MM.1S (cell line): ENCODE measurements around the gene GOT2.
A peak's percentile ranks its signal among the peaks of the same experiment; 100 is the strongest.

Source experiments
- DNase-seq: peaks from one replicate; pipeline ENCODE4 v3.0.0-alpha.2; 2015
- H2AFZ ChIP-seq: fragments of 300-600 bp; sonication (generic); 2 replicates; pipeline ENCODE4 v1.6.0; 2016; ENCODE audit warnings: antibody characterized with exemption, low read length
- H3F3A ChIP-seq: fragments of 300-600 bp; sonication (generic); 2 replicates; pipeline ENCODE4 v1.6.1; 2016; ENCODE audit warnings: mild to moderate bottlenecking, antibody characterized with exemption, low read length, moderate library complexity, mixed read lengths; ENCODE audit not compliant: insufficient read depth
- H3K27ac ChIP-seq: fragments of 300-600 bp; sonication (generic); 2 replicates; pipeline ENCODE4 v1.5.1; 2016; ENCODE audit warnings: mild to moderate bottlenecking, low read length
- H3K27me3 ChIP-seq: fragments of 300-600 bp; sonication (generic); replicated peaks from 2 replicates; pipeline ENCODE4 v1.6.0; 2016; ENCODE audit warnings: low read length; ENCODE audit not compliant: insufficient read depth
- H3K36me3 ChIP-seq: fragments of 300-600 bp; sonication (generic); replicated peaks from 2 replicates; pipeline ENCODE4 v1.6.1; 2016; ENCODE audit warnings: mild to moderate bottlenecking, low read length, mixed read lengths; ENCODE audit not compliant: insufficient read depth
- H3K4me1 ChIP-seq: fragments of 300-600 bp; sonication (generic); 2 replicates; pipeline ENCODE4 v1.6.1; 2016; ENCODE audit warnings: low read length, mixed read lengths
- H3K4me2 ChIP-seq: fragments of 300-600 bp; sonication (generic); 2 replicates; pipeline ENCODE4 v1.6.0; 2016; ENCODE audit warnings: low read depth, low read length
- H3K4me3 ChIP-seq: fragments of 300-600 bp; sonication (generic); 2 replicates; pipeline ENCODE4 v1.5.1; 2016; ENCODE audit warnings: low read length, mixed read lengths
- H3K79me2 ChIP-seq: fragments of 300-600 bp; sonication (generic); 2 replicates; pipeline ENCODE4 v1.6.1; 2016; ENCODE audit warnings: mixed run types, low read length, mixed read lengths
- H3K9ac ChIP-seq: fragments of 300-600 bp; sonication (generic); 2 replicates; pipeline ENCODE4 v1.6.1; 2016; ENCODE audit warnings: low read length, mixed read lengths
- H3K9me2 ChIP-seq: fragments of 300-600 bp; sonication (generic); replicated peaks from 2 replicates; pipeline ENCODE4 v1.6.1; 2016; ENCODE audit warnings: mild to moderate bottlenecking, low read length, mixed read lengths; ENCODE audit not compliant: insufficient read depth
- H3K9me3 ChIP-seq: fragments of 300-600 bp; sonication (generic); replicated peaks from 2 replicates; pipeline ENCODE4 v1.6.1; 2016; ENCODE audit warnings: mild to moderate bottlenecking, low read length, mixed read lengths; ENCODE audit not compliant: insufficient read depth
- H4K20me1 ChIP-seq: fragments of 300-600 bp; sonication (generic); 2 replicates; pipeline ENCODE4 v1.6.1; 2016; ENCODE audit warnings: mild to moderate bottlenecking, low read length, moderate library complexity, mixed read lengths; ENCODE audit not compliant: insufficient read depth
- EZH2 ChIP-seq: fragments of 300-600 bp; sonication (generic); optimal IDR thresholded peaks from 2 replicates; pipeline ENCODE3; 2017; ENCODE audit warnings: low read depth, mild to moderate bottlenecking, antibody characterized with exemption, low read length, mixed read lengths
- EZH2phosphoT487 ChIP-seq: fragments of 300-600 bp; sonication (generic); IDR thresholded peaks from 2 replicates; pipeline ENCODE4 v1.6.1; 2018; ENCODE audit warnings: antibody characterized with exemption, low read length
- TF ChIP-seq, protein P1 (sequence below): fragments of 300-600 bp; sonication (generic); IDR thresholded peaks from 2 replicates; pipeline ENCODE4 v1.5.1; 2016; ENCODE audit warnings: antibody characterized with exemption, low read length, mixed read lengths

The GOT2 gene

DNA sequence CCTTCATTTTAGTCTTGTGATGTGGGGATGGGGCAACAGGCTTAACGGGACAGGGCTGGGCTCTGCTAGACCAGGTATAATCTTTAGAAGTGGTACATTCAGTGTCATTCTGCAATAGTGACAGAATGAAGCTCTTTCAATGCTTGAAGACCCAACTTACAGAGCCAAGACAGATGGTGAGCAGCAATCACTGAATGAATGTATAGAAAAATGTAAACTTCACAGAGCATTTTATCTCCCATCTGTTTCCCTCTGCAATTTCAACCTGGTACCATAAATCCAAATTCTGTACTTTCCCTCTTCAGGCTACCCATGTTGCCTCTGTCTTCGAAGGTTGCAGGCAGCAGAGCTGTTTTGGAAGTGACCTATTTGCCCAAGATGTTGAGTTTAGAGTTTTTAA, 33.5 kb upstream of the GOT2 start:
- H3K79me2 ChIP-seq: no peaks in the 10 kb centered on the region
- no peak overlapping the region for H3K9ac ChIP-seq
- no peaks in the 10 kb centered on the region for H3K9me2 ChIP-seq
- no peaks in the 10 kb centered on the region for H3K9me3 ChIP-seq
- H3K36me3 ChIP-seq: no peaks in the 10 kb centered on the region
- no peaks in the 10 kb centered on the region for H3K27me3 ChIP-seq
- no peaks in the 10 kb centered on the region for H3K4me1 ChIP-seq
- no peak overlapping the region for H3K4me3 ChIP-seq
- no peak overlapping the region for H3K27ac ChIP-seq
- H2AFZ ChIP-seq: no peak overlapping the region
- no peak for DNase-seq
- no peaks in the 10 kb centered on the region for H3F3A ChIP-seq
- TF ChIP-seq, protein P1, sequence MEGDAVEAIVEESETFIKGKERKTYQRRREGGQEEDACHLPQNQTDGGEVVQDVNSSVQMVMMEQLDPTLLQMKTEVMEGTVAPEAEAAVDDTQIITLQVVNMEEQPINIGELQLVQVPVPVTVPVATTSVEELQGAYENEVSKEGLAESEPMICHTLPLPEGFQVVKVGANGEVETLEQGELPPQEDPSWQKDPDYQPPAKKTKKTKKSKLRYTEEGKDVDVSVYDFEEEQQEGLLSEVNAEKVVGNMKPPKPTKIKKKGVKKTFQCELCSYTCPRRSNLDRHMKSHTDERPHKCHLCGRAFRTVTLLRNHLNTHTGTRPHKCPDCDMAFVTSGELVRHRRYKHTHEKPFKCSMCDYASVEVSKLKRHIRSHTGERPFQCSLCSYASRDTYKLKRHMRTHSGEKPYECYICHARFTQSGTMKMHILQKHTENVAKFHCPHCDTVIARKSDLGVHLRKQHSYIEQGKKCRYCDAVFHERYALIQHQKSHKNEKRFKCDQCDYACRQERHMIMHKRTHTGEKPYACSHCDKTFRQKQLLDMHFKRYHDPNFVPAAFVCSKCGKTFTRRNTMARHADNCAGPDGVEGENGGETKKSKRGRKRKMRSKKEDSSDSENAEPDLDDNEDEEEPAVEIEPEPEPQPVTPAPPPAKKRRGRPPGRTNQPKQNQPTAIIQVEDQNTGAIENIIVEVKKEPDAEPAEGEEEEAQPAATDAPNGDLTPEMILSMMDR: no peak
- TF ChIP-seq EZH2 (no peak), EZH2phosphoT487 (no peak)
- H4K20me1 ChIP-seq: no peaks in the 10 kb centered on the region
- no peak overlapping the region for H3K4me2 ChIP-seq

DNA sequence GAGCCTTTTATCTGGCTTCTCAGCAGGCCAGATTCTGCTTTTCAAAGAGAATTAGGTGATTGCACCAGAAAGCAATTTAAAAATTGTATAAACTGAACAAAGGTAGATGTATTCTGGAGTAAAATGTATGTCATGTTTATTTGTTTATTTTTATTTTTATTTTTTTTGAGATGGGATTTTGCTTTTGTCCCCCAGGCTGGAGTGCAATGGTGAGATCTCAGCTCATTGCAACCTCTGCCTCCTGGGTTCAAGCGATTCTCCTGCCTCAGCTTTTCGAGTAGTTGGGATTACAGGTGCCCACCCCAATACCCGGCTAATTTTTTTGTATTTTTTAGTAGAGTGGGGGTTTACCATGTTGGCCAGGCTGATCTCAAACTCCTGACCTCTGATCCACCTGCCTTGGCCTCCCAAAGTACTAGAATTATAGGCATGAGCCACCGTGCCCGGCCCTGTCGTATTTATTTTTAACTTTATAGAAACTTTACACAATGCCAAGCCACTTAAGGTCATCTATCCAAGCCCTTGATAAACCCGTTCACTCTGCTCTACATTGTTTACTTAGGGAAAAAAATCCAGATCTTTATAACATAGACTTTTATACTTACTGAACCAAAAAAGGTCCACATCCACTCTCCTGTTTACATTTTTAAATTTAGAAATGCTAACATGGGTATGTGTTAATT, 22.7 kb upstream of the GOT2 start:
- H3K4me2 ChIP-seq: no peak overlapping the region
- no peaks in the 10 kb centered on the region for H3F3A ChIP-seq
- H3K9ac ChIP-seq: no peak overlapping the region

DNA sequence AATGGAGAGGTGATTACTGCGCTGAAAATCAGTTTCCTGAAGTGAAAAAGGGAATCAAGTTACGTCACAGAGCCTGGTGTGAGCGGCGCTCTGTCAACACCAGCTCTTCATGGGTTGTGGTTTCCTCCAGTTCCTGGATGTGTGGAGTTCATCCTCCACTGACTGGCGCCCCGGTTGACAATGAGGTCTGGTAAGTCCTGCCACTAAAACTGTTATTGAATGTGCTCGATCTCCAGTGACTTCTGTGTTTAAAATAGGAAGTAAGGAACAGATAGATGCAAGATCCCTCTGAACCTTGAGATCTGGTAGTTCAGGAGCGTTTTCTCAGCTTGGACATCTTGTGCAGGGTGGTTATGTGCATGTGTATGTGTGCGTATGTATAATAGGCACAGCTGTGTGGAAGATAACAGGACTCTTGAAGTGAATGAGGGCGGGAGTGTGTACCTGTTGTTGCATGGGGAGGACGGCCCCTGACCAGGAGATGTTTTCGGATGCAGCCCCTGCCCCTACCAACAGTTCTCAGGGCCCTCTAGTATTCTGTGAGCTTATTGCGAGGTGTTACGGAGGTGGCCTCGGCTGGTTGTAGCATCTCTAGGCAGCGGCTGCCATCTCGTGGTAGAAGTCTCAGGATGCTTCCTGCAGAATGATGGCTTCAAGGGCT, 22.0 kb upstream of the GOT2 start:
- H3F3A ChIP-seq: no peaks in the 10 kb centered on the region
- H3K27ac ChIP-seq: no peak overlapping the region
- peak overlapping the region; percentile 31; the same call in 1 of the 2 replicates for H3K4me2 ChIP-seq
- H3K9me2 ChIP-seq: no peaks in the 10 kb centered on the region
- H3K27me3 ChIP-seq: no peaks in the 10 kb centered on the region
- H3K4me3 ChIP-seq: no peak overlapping the region; the same call in 1 of the 2 replicates
- H3K4me1 ChIP-seq: no peaks in the 10 kb centered on the region
- H3K9ac ChIP-seq: no peak overlapping the region
- no peaks in the 10 kb centered on the region for H3K9me3 ChIP-seq
- peak; percentile 65 for DNase-seq
- TF ChIP-seq, protein P1: peak; percentile 63
- no peak for TF ChIP-seq EZH2phosphoT487
- TF ChIP-seq EZH2: no peak
- no peaks in the 10 kb centered on the region for H3K79me2 ChIP-seq
- no peaks in the 10 kb centered on the region for H4K20me1 ChIP-seq
- peak overlapping the region; percentile 42; the same call in 1 of the 2 replicates for H2AFZ ChIP-seq
- no peaks in the 10 kb centered on the region for H3K36me3 ChIP-seq

More for the DNA sequence above, 22.7 kb upstream of the GOT2 start:
- H2AFZ ChIP-seq: no peak overlapping the region
- no peak for DNase-seq
- no peak overlapping the region for H3K4me3 ChIP-seq
- TF ChIP-seq EZH2 (no peak), EZH2phosphoT487 (no peak)
- TF ChIP-seq, protein P1: no peak
- no peaks in the 10 kb centered on the region for H3K4me1 ChIP-seq
- no peaks in the 10 kb centered on the region for H3K27me3 ChIP-seq
- no peaks in the 10 kb centered on the region for H3K36me3 ChIP-seq
- H4K20me1 ChIP-seq: no peaks in the 10 kb centered on the region
- no peaks in the 10 kb centered on the region for H3K9me3 ChIP-seq
- no peak overlapping the region for H3K27ac ChIP-seq
- no peaks in the 10 kb centered on the region for H3K79me2 ChIP-seq
- H3K9me2 ChIP-seq: no peaks in the 10 kb centered on the region
